SIG-M5 treated with dmso at 0.1 percent for 504 hours (cell line): Measurements from ENCODE around the gene BIK.

Source experiments
- DNase-seq: peaks from one replicate; lab custom pipeline; 2025; ENCODE audit not compliant: unreplicated experiment; lab: John Stamatoyannopoulos, UW

The BIK gene, protein sequence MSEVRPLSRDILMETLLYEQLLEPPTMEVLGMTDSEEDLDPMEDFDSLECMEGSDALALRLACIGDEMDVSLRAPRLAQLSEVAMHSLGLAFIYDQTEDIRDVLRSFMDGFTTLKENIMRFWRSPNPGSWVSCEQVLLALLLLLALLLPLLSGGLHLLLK

DNA sequence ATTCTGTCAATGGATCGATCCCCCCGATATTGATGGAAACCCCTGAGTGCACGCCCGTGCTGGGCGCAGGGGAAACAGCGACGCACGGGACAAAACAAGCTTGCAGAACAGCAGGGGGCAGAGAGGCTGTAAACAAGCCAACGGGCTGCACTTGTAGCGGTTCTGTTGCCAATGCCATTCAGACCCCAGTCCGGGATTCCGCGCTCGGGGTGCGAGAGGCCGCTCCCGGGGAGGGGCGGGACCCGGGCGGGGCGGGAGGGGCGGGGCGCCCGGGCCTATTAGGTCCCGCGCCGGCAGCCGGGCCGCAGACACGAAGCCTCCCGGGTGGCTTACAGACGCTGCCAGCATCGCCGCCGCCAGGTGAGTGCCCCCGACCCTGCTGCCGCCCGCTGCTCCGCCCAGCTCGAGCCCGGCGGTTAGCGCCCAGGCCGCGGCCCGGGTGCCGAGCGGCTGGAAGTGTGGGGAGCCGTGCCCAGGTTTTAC, at the start of gene BIK:
Gene BIK (plus strand): TSS at position 307 of the 483 bp plus-strand sequence. CDS start 13,273 bp downstream, outside the sequence.
- DNase-seq, result no peak

DNA sequence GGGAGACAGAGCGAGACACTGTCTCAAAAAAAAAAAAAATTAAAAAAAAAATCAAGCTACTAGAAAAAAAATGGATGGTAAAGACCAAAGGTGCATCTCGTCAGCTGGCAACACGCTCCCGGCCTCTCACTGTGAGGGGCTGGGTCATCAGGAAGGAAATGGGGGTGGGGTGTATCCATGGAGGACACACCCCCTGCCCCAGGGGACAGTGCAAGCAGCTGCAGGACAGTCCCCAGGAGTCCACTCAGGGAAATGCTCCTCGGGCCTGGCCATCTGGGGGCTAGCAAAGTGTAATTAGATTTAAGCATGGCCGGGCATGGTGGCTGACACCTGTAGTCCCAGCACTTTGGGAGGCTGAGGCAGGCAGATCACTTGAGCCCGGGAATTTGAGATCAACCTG, 44.4 kb upstream of the BIK start:
- DNase-seq, result no peak

DNA sequence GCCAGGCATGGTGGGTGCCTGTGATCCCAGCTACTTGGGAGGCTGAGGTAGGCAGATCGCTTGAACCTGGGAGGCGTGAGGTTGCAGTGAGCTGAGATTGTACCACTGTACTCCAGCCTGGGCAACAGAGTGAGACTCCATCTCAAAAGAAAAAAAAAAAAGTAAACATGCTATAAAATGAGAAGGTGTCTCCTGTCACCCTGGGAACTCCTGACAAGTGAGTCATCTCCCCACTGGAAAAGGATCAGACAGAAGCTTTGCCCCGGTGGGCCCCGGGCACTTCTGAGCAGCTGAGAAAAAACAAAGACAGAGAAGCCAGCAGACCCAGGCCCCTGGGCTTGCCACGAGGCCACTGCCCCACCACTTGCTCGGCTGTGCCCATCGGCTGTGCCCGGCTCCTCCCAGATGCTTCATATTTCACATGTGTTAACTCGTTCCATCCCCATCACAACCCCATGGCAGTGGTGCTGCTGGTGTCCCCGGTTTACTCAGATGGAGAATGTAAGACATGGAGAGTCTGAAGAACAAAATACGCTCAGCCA, 43.6 kb upstream of the BIK start:
- DNase-seq, result no peak

DNA sequence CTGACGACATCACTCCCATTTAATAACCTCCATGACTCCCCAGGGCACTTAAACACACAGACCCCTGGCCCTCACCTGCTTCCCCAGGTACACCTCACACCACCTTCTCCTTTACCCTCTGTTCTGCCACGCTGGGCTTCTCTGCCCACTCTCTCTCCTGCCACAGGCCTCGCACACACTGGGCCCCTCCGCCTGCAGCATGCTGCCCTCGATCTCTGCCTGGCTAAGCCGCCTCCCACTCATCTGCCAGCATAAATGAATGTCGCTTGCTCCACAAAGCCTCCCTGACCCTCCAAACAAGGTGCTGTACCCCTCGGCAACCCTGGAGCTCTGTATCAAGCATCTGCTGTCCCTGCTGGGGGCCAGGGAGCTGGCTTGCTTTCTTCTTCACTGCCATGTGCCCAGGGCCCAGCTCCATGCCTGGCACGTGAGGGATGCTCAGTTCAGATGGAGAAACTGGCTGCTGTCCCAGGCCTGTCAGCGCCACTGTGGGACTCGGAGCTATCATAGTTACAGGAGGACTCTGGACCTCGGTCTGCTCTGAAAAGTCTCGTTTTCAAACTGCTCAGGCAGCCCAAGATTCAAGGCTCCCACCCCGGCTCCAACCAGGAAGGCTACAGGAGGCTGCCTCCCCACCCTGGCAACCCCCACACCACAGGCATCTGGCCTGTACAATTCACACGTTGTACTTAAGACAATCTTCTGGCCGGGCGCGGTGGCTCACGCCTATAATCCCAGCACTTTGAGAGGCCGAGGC, 33.3 kb upstream of the BIK start:
- no peak for DNase-seq

DNA sequence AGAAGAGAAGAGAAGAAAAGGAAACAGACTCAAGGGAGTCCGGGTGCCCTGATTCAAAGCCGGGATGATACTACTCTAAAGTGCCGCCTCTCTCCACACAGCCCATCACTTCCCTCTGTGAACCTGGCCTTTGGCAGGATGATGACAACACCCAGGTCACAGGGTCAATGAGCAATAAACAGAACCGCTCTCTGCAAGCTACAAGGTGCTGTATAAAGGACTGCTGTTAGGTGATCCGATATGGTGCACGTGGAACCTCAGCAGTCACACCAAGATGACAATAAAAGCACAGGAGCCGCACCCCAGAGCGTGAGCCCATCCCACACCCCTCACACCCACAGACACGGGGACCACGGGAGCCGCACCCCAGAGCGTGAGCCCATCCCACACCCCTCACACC, 32.0 kb upstream of the BIK start:
- no peak for DNase-seq

DNA sequence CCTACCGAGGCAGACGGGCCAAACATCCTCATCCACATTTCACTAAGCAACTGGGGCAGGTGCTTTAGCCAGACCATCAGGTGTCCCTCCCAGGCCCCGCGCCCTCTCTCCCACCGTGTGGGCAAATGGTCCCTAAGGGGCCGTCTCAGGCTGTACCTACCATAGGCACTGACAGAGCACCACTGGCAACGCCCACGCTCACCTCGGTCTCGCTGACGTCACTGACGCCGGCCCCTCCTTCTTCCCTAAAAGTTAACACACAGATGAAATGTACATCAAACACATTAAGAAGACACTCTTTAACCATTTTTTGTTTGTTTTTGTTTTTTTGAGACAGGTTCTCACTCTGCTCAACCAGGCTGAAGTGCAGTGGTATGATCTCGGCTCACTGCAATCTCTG, 30.8 kb upstream of the BIK start:
- DNase-seq, result no peak

DNA sequence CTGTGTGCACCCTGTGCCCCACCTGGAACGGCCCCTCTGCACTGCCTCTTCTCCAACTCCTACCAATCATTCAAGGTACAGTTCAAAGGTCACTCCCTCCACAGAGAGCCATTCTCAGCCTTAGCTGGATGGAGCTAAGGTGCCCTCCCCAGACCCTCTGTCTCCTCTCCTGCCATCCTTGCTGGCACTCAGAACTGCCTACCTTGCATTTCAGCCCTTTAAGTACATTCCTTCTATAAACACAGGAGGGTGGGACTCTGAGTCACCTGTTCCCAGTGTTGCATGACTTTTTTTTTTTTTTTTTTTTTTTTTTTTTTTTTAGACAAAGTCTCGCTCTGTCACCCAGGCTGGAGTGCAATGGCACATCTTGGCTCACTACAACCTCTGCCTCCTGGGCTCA, 29.9 kb upstream of the BIK start:
- no peak for DNase-seq

DNA sequence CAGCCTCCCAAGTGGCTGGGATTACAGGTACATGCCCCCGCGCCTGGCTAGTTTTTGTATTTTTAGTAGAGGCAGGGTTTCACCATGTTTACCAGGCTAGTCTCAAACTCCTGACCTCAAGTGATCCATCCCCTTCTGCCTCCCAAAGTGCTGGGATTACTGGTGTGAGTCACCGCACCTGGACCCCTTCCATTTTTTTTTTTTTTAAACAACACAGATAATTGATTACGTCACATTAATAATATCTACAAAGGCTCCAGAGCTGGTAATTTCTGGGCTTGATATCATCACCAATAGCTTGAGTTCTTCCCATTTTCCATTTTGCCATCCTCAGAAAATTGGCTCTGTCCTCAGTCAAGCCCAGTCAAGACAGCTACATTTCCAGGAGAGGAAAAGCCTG, 28.6 kb upstream of the BIK start:
- no peak for DNase-seq

DNA sequence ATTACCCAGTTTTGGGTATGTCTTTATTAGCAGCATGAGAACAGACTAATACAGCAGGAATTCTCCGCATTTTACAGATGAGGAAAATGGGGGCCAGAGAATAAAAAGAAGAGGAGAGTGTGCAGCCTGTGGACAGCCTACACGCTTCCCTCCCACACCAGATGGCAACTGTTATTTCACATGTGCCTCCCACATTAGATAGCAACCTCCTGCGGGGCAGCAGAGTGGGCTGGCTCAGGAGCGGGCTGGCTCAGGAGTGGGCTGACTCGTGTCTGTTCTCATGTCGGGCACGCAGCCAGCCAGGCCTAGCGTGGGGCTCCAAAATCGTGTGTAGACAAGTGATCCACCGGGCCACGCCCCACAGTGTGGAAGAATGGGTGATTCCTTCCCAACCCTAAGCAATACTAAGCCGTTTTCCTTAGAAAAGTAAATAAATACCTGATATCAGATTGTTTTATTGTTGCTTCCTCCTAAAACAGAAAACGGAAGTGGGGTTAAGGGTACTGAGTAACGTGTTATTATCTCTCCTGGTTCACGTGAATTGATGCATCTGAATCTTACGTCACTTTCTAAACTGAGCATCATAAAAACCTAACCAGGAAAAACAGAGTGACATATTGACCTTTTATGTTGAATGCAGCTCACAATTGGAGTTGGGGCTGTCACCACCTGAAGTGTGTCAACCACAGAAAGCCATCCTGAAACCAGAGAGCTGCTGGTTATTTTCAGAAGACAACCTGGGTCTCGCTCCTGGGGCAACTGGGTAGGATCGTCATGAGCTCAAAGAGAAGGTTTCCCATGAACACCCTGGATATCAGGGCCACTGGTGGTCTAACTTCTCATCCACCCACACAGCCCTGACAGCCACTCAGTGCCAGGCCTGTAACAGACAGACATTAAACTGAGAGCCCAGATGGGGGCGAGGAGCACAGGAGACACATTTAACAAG, 24.6 kb upstream of the BIK start:
- DNase-seq, result no peak

DNA sequence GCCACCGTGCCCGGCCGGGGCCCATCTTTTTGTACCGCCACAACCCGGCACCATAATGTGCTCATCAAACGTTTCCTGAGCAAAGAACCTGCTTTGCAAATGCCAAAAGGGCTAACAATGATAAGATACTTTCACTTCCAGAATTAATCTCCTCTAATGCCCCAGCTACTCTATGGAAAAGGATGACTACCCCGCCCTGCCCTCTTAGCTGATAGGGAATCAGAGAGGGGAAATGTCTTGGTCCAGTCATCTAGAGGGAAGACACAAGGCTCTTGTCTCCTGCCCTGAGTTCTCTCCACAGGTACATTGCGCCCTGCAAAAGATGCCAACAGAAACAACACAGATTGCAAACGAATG, 21.9 kb upstream of the BIK start:
- peak; percentile 35 for DNase-seq

DNA sequence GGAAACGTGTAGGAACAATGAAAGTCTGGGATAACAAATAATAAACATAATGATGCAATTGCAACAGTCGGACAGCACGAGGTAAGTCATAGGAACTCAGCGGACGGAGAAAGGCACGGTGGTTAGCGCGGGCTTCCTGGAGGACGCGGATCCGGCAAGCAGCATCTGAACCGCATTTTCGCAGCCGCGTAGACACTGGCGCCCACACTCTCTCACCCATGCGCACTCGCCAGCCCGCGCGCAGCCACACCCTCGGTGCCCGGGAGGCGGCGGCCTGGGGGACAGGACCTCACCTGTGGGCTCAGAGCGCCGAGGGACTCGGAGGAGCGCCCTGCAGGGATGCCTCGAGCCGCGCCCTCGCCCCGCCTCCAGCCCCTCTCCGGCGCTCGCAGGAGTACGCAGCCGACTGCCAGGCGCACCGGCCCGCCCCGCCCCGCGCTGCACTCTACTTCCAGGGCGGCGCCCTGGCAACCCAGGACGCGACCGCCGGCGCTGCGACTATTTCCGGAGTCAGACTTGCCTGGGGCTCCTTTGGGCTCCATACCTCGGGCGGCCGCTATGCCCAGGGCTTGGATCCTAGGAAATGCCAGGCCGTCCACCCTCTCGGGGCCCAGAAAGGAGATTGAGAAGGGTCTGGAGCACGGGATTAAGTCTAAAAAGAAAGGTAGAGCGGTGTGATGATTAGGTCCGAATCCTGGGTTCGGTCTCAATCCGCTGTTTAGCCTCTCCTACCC, 21.4 kb upstream of the BIK start, which contains the start of gene TTLL1:
Gene TTLL1 (minus strand): TSS at position 408 of the 734 bp plus-strand sequence. CDS start 13,805 bp downstream, outside the sequence.
- DNase-seq, result peak; percentile 88

DNA sequence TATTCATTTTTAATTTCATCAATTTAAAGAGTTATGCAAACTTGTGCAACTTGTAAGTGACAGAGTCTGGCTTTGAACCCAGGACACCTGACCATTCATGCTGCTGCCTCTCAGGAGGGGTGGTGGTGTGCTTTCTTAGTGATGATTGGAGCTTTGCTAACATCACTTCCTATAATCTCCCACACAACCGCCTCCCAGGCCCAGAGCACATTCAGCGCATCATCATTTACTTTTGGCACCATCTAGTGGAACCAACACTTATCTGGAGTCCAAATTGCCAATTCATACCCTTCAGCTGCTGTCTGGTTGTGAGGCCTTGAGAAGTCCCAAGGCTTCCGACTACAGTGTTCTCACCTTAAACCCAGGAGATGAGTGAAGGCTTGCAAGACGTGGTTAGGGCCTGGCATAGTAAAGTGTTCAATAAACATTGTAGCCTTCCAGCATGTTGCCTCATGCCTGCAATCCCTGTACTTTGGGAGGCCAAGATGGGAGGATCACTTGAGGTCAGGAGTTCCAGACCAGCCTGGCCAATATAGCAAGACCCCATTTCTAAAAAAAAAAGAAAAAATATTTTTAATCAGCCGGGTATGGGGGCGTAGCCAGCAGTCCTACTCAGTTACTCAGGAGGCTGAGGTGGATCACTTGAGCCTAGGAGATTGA, 20.3 kb upstream of the BIK start:
- DNase-seq, result peak; percentile 91

DNA sequence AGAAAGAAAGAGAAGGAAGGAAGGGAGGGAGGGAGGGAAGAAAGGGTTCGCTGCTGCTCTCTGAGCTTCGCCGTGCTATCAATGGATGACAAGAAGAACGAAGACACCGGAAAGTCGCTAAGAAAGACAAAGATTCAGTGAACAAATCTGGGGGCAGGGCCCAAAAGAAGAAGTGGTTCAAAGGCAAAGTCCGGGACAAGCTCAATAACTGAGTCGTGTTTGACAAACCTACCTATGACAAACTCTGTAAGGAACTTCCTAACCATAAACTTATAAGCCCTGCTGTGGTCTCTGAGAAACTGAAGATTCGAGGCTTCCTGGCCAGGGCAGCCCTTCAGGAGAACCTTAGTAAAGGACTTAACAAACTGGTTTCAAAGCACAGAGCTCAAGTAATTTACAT, 18.5 kb upstream of the BIK start:
- peak; percentile 75 for DNase-seq

DNA sequence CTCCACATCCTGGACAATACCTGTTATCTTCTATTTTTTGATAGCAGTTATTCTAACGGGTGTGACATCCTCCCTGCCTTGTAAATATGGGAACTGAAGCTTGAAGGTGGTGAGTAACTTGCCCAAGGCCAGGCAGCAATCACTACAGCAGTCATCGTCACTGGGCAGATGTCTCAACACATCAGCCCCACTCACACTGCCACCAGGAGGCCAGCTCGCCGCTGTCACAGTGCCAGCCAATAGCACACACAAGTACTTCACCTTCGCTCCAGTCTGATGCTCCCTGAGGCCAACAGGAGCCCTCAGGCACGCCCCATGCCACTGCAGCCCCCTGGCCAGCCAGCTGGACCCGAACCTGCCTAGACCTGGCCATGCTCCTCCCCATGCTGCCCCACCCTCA, 16.5 kb upstream of the BIK start:
- peak; percentile 90 for DNase-seq

DNA sequence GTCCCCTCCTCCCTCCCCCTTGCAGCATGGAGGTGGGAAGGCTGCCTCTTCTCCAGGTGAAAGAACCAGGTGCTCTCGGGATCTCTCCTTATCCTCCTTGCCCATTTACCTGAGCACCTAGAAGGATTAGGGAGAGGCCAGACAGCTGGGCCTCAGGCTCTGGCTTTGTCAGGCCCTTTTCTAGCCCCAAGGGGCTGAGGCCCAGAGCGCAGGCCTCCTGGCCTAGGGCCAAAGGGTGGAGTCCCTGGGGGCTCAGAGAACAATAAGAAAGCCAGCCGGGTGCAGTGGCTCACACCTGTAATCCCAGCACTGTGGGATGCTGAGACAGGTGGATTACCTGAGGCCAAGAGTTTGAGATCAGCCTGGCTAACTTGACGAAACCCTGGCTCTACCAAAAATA, 16.0 kb upstream of the BIK start:
- no peak for DNase-seq

DNA sequence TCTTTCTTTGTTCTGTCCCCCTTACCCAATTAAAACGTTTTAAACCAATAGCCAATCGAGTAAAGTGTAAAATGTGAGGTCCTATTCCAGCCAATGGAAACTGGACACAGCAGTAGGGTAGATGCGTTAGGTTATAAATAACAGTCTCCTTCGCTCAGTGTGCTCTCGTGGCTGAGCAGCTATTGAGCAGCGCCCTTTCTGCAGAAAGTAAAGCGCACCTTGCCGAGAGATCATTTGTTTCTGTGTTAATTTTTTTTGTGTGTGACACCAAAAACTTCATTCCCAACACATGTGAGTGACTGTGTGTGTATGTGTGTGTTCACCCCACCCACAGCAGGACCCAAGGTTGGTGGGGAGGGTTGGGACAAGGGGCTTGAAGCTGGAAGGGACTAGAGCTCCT, 14.1 kb upstream of the BIK start:
- no peak for DNase-seq

DNA sequence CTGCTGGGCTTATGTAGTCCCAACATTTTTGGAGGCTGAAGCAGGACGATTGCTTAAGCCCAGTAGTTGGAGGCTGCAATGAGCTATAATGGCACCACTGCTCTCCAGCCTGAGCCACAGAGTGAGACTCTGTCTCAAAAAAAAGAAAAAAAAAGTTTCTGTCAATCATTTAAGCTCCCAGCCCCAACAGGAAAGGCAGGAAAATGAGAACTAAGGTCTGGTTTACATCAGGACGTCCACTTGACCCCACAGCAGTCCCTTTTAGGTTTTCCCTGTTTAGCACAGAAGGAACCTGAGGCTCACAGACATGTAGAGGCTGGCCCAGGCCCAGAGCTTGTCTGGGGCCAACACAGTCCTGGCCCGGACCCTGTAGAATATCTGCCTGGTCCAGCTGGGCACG, 12.2 kb upstream of the BIK start:
- no peak for DNase-seq

DNA sequence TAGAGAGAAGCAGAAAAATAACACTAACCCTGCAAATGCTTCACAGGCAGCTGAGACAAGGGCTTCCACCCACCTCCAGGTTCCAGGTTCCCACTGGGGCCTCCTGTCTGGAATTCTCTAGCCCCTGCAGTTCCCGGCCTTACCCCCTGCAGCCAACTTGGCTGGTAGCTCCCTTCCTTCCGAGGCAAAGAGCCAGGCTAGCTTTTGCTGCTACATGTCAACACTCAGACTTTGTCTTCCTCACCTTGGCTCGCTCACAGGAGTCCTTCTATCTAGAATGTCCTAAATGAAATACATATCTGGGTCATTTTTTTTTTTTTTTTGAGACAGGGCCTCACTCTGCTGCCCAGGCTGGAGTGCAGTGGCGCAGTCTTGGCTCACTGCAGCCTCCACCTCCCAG, 11.5 kb upstream of the BIK start:
- DNase-seq, result no peak

DNA sequence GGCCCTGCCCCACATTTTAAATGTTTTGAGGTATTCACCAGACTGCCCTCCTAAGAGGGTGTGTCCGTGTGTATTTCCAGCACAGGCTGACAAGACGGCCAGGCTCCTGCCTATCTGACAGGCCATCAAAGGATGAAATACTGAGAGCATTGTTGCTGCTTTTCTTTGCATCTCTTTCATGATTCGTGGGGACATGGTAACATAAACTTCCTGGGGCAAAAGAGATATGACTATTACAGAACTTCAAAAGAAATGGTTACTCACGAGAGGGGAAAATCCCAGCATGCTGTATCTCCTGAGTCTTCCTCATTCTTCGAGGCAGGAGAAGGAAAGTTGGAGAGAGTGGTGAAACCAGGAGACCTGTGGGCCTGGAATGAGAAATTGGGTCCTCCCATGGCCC, 10.3 kb upstream of the BIK start:
- DNase-seq, result no peak

DNA sequence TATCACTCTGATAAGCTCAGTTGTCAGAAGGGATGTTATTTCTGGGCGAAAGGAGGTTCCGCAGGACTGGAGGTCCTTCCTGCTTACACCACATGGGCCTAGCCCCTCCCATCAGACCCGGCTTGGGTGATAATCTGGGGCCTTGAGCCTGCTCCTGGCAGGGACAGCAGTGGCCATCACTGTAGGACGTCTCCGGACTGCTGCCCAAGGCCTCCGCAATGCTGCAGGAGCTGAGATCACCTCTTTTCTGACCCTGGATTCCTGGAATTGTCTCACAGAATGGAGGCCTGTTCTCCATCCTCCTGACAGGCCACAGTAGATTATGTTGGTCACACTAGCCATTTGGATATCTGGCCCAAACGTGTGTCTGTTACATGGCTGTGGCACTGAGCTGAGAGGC, 9.2 kb upstream of the BIK start:
- DNase-seq, result no peak
